Activated naive CD8-positive, alpha-beta T cell treated with anti-CD3 and anti-CD28 coated beads, Interleukin-2, amount 10 ng/mL, durations not matched to agents 7 days and 5 days (primary cell): ENCODE measurements around the gene CAPNS1. TPM values are rescaled to one million over a fixed set of nuclear protein-coding genes. Genes with fewer than 3 reads are reported as not detected.
"Not testable (repeated sequence)": the region's sequence is repeated elsewhere in the genome, so short reads cannot be mapped to it uniquely, and the experiment has no call there.

Source experiments
- ATAC-seq: fragments of 150-1000 bp; cut with Tn5 transposase; one replicate; pipeline ENCODE4 v1.10.0; 2021; ENCODE audit warnings: low read depth, moderate library complexity
- POLR2A ChIA-PET: fragments of 350-600 bp; sonication (Branson Sonifier 250); formaldehyde crosslinking; loops from one replicate; lab custom pipeline; 2021; ENCODE audit warnings: antibody characterized with exemption; lab: Charles Lee
- DNase-seq: peaks from one replicate; pipeline ENCODE4 v3.0.0; 2021
- H3K27ac Mint-ChIP-seq: one replicate; pipeline ENCODE4 v1.8.0; 2022; ENCODE audit warnings: mild to moderate bottlenecking, mixed read lengths
- H3K27me3 Mint-ChIP-seq: one replicate; pipeline ENCODE4 v1.8.0; 2022; ENCODE audit warnings: mild to moderate bottlenecking, moderate library complexity, mixed read lengths
- H3K36me3 Mint-ChIP-seq: one replicate; pipeline ENCODE4 v1.8.0; 2021; ENCODE audit warnings: mild to moderate bottlenecking, mixed read lengths
- H3K4me1 Mint-ChIP-seq: one replicate; pipeline ENCODE4 v1.8.0; 2021; ENCODE audit warnings: mixed read lengths
- H3K4me3 Mint-ChIP-seq: one replicate; pipeline ENCODE4 v1.8.0; 2022; ENCODE audit warnings: mild to moderate bottlenecking, moderate library complexity, mixed read lengths
- H3K9me3 Mint-ChIP-seq: one replicate; pipeline ENCODE4 v1.8.0; 2021; ENCODE audit warnings: mixed read lengths
- total RNA-seq, 2 experiments: library from RNA; stranded (reverse); gene quantifications; one replicate each; pipeline ENCODE4 v1.2.3, GENCODE V29; 2021

CAPNS1 gene
- total RNA-seq, 2 experiments from 2014 or later, result 400 to 405 TPM

GRCh38 chr19:36172852-36173251, 33.0 kb downstream of the CAPNS1 start:
- H3K36me3 Mint-ChIP-seq, result no peaks in the 10 kb centered on the region
- H3K4me1 Mint-ChIP-seq, result peaks cover 5% of the 10 kb centered on the region
- POLR2A ChIA-PET, result no interaction called here
- H3K27ac Mint-ChIP-seq, result no peak overlapping the region
- peaks cover 2% of the 10 kb centered on the region for H3K27me3 Mint-ChIP-seq
- ATAC-seq (no peak), DNase-seq (no peak)
- no peak overlapping the region for H3K4me3 Mint-ChIP-seq
- no peaks in the 10 kb centered on the region for H3K9me3 Mint-ChIP-seq

- not testable (repeated sequence) for DNase-seq, H3K4me1 Mint-ChIP-seq, H3K9me3 Mint-ChIP-seq, H3K27ac Mint-ChIP-seq, H3K36me3 Mint-ChIP-seq, H3K27me3 Mint-ChIP-seq, H3K4me3 Mint-ChIP-seq, ATAC-seq
- POLR2A ChIA-PET, result interaction anchor here (0.5 kb wide), 1 partner anchor 400 kb away, joined by 4 read pairs; no protein-coding TSS in a partner anchor
Measured at GRCh38 chr19:36173846-36174245, 34.0 kb downstream of the CAPNS1 start.

GRCh38 chr19:36179077-36179476, 39.2 kb downstream of the CAPNS1 start:
- H3K27ac Mint-ChIP-seq, H3K4me1 Mint-ChIP-seq, ATAC-seq, POLR2A ChIA-PET, H3K27me3 Mint-ChIP-seq, H3K4me3 Mint-ChIP-seq, H3K9me3 Mint-ChIP-seq, H3K36me3 Mint-ChIP-seq, DNase-seq: not testable (repeated sequence)

GRCh38 chr19:36182612-36183244, 42.9 kb downstream of the CAPNS1 start:
- no peaks in the 10 kb centered on the region for H3K27me3 Mint-ChIP-seq
- no peak overlapping the region for H3K27ac Mint-ChIP-seq
- H3K9me3 Mint-ChIP-seq, result no peaks in the 10 kb centered on the region
- H3K4me3 Mint-ChIP-seq, result no peak overlapping the region
- no peak for DNase-seq
- no peaks in the 10 kb centered on the region for H3K36me3 Mint-ChIP-seq
- POLR2A ChIA-PET, result no interaction called here
- H3K4me1 Mint-ChIP-seq, result no peaks in the 10 kb centered on the region
- no peak for ATAC-seq

GRCh38 chr19:36183245-36183628, 43.4 kb downstream of the CAPNS1 start:
- no peak overlapping the region for H3K4me3 Mint-ChIP-seq
- POLR2A ChIA-PET, result no interaction called here
- no peaks in the 10 kb centered on the region for H3K4me1 Mint-ChIP-seq

GRCh38 chr19:36186722-36187121, 46.9 kb downstream of the CAPNS1 start:
- H3K4me1 Mint-ChIP-seq, ATAC-seq, DNase-seq, H3K27me3 Mint-ChIP-seq, H3K36me3 Mint-ChIP-seq, H3K9me3 Mint-ChIP-seq, H3K4me3 Mint-ChIP-seq, H3K27ac Mint-ChIP-seq: not testable (repeated sequence)
- POLR2A ChIA-PET, result interaction anchor here (0.5 to 0.6 kb wide), 2 partner anchors 21 to 150 kb away, joined by 5 to 7 read pairs; no protein-coding TSS in a partner anchor

More at GRCh38 chr19:36183245-36183628, 43.4 kb downstream of the CAPNS1 start:
- Mint-ChIP-seq H3K27me3 (no peaks in the 10 kb centered on the region), H3K27ac (no peak overlapping the region), H3K36me3 (no peaks in the 10 kb centered on the region), H3K9me3 (no peaks in the 10 kb centered on the region)
- ATAC-seq (no peak), DNase-seq (no peak)

GRCh38 chr19:36196249-36196648, 56.4 kb downstream of the CAPNS1 start:
- DNase-seq, result no peak
- ATAC-seq, result no peak
- no peak overlapping the region for H3K27ac Mint-ChIP-seq
- no peaks in the 10 kb centered on the region for H3K9me3 Mint-ChIP-seq
- no peaks in the 10 kb centered on the region for H3K27me3 Mint-ChIP-seq
- no peak overlapping the region for H3K4me3 Mint-ChIP-seq
- no peaks in the 10 kb centered on the region for H3K4me1 Mint-ChIP-seq
- POLR2A ChIA-PET, result no interaction called here
- peaks cover 3% of the 10 kb centered on the region for H3K36me3 Mint-ChIP-seq

- POLR2A ChIA-PET, result no interaction called here
- ATAC-seq, result no peak
- H3K36me3 Mint-ChIP-seq, result peaks cover 3% of the 10 kb centered on the region
Measured at GRCh38 chr19:36198119-36198518, 58.3 kb downstream of the CAPNS1 start.

More at GRCh38 chr19:36198119-36198518, 58.3 kb downstream of the CAPNS1 start:
- no peak for DNase-seq
- Mint-ChIP-seq H3K27ac (no peak overlapping the region), H3K4me1 (no peaks in the 10 kb centered on the region), H3K27me3 (no peaks in the 10 kb centered on the region), H3K4me3 (no peak overlapping the region), H3K9me3 (no peaks in the 10 kb centered on the region)

Other genes with a start within 250 kb of the CAPNS1 start
- gene NFKBID, start 239.5 kb upstream of the CAPNS1 start, total RNA-seq, result 10 to 100 TPM; 40.7 to 48.7 TPM
- 100 to 1,000 TPM; 186 to 190 TPM for gene HCST, start 237.5 kb upstream of the CAPNS1 start, total RNA-seq
- gene TYROBP, start 231.8 kb upstream of the CAPNS1 start, total RNA-seq, result 10 to 100 TPM; 10.6 to 11.2 TPM
- 10 to 100 TPM; 10.7 to 12.4 TPM for gene LRFN3, start 203.7 kb upstream of the CAPNS1 start, total RNA-seq
- 10 to 100 TPM; 22.2 to 22.8 TPM for gene SDHAF1, start 144.9 kb upstream of the CAPNS1 start, total RNA-seq
- gene SYNE4, start 131.3 kb upstream of the CAPNS1 start, total RNA-seq, result 1 to 10 TPM; 3.3 to 3.8 TPM
- gene ALKBH6, start 125.9 kb upstream of the CAPNS1 start, total RNA-seq, result 10 to 100 TPM; 56.4 to 61.1 TPM
- 1 to 10 TPM; 1.4 to 2.2 TPM for gene CLIP3, start 107.2 kb upstream of the CAPNS1 start, total RNA-seq
- gene THAP8, start 85.8 kb upstream of the CAPNS1 start, total RNA-seq, result 1 to 10 TPM; 6.4 to 6.7 TPM
- gene WDR62, start 85.2 kb upstream of the CAPNS1 start, total RNA-seq, result 10 to 100 TPM; 24.9 to 27.8 TPM
- not detected for gene OVOL3, start 28.9 kb upstream of the CAPNS1 start, total RNA-seq
- 10 to 100 TPM; 46.1 to 49.8 TPM for gene POLR2I, start 25.2 kb upstream of the CAPNS1 start, total RNA-seq
- 100 to 1,000 TPM; 150 to 152 TPM for gene TBCB, start 24.6 kb upstream of the CAPNS1 start, total RNA-seq
- gene COX7A1, start 12.4 kb downstream of the CAPNS1 start, total RNA-seq, result not detected
- gene ZNF565, start 74.6 kb downstream of the CAPNS1 start, total RNA-seq, result 1 to 10 TPM; 4.2 to 5.2 TPM
- gene ZNF146, start 75.0 kb downstream of the CAPNS1 start, total RNA-seq, result 10 to 100 TPM; 71.9 to 75.1 TPM
- 1 to 10 TPM; 9.3 to 9.7 TPM for gene ZFP14, start 239.1 kb downstream of the CAPNS1 start, total RNA-seq